Muscle of leg (tissue), 16 donors: ENCODE measurements around the gene HHAT. TPM values are rescaled to one million over a fixed set of nuclear protein-coding genes. Genes with fewer than 3 reads are reported as not detected.

Experiments used
- DNase-seq: peaks from one replicate; pipeline ENCODE4 v3.0.0; 2013
- H3K27ac ChIP-seq: one replicate; pipeline ENCODE4 v1.5.1; 2013; ENCODE audit warnings: mild to moderate bottlenecking, low read length, control low read depth
- H3K27me3 ChIP-seq: one replicate; pipeline ENCODE4 v1.6.1; 2013; ENCODE audit warnings: low read length; ENCODE audit not compliant: control insufficient read depth, insufficient read depth
- H3K36me3 ChIP-seq: one replicate; pipeline ENCODE4 v1.6.1; 2013; ENCODE audit warnings: low read length; ENCODE audit not compliant: control insufficient read depth, insufficient read depth
- H3K4me1 ChIP-seq: one replicate; pipeline ENCODE4 v1.6.1; 2013; ENCODE audit warnings: low read length; ENCODE audit not compliant: control insufficient read depth, insufficient read depth
- H3K4me3 ChIP-seq: one replicate; pipeline ENCODE4 v1.5.1; 2013; ENCODE audit warnings: low read length, control low read depth
- H3K9me3 ChIP-seq: replicated peaks from 2 replicates; pipeline ENCODE4 v1.6.1; 2013; ENCODE audit warnings: low read depth, low read length; ENCODE audit not compliant: control insufficient read depth
- WGBS: methylation state at CpG from one replicate; pipeline ENCODE4 v1.1.5; 2013; ENCODE audit warnings: missing lambda C conversion rate; ENCODE audit not compliant: insufficient coverage; 5-methylcytosine and 5-hydroxymethylcytosine counted together
- long read RNA-seq, 11 donors: transcript quantifications; one replicate each; lab custom pipeline, GENCODE V29; 2026
- polyA plus RNA-seq, 8 donors: library from polyadenylated mRNA; unstranded; fragments of 120-200 nt; gene quantifications; one replicate each; pipeline versions ENCODE4 v1.2.1 to v1.2.3, GENCODE V29; 2013; ENCODE audit warnings: inconsistent platforms in 1 of 8, low replicate concordance in 1 of 8; ENCODE audit not compliant: insufficient read length in 8 of 8, insufficient read depth in 1 of 8
- total RNA-seq: library from RNA; stranded (reverse); fragments of 120-200 nt; gene quantifications from one replicate; pipeline ENCODE4 v1.2.4, GENCODE V29; 2013

HHAT gene
- 4.4 TPM for total RNA-seq
- polyA plus RNA-seq, result 1 to 10 TPM; 3.8 to 6.6 (median 5.0) TPM
- long read RNA-seq, donor 1, result 0 reads
- long read RNA-seq, donor 2, result 0 reads
- long read RNA-seq, donor 3, partial matches to known transcripts, result 0 of 1 reads
- long read RNA-seq, donor 3, other reads (novel, unspliced or antisense), result 0 of 1 reads
- long read RNA-seq, donor 4, result 0 reads
- long read RNA-seq, donor 5, result 0 reads
- long read RNA-seq, donor 6, result 0 reads
- long read RNA-seq, donor 7, result 0 reads
- long read RNA-seq, donor 8, partial matches to known transcripts, result 0 of 1 reads
- long read RNA-seq, donor 8, other reads (novel, unspliced or antisense), result 0 of 1 reads
- long read RNA-seq, donor 9, result 0 reads
- long read RNA-seq, donor 10, partial matches to known transcripts, result 0 of 1 reads
- long read RNA-seq, donor 10, other reads (novel, unspliced or antisense), result 0 of 1 reads
- long read RNA-seq, donor 11, partial matches to known transcripts, result 0 of 1 reads
- long read RNA-seq, donor 11, other reads (novel, unspliced or antisense), result 0 of 1 reads

- H3K4me1 ChIP-seq, result peaks cover 7% of the 10 kb centered on the region
- H3K27ac ChIP-seq, result peak within 1 kb of the TSS; percentile 95
- no peaks in the 10 kb centered on the region for H3K27me3 ChIP-seq
- whole genome bisulfite sequencing, result under 1% methylated on average over 81 of the region's 89 CpGs
- peak; percentile 90 for DNase-seq
- no peaks in the 10 kb centered on the region for H3K36me3 ChIP-seq
- peak within 1 kb of the TSS; percentile 90 for H3K4me3 ChIP-seq
- H3K9me3 ChIP-seq, result peaks cover 3% of the 10 kb centered on the region
Measured at GRCh38 chr1:210328746-210329503, at the start of gene HHAT. HHAT (plus strand) TSS chr1:210328902; CDS start chr1:210348976, 20,074 bp downstream.

- Histone ChIP-seq H3K36me3 (no peaks in the 10 kb centered on the region), H3K27me3 (no peaks in the 10 kb centered on the region), H3K4me1 (no peaks in the 10 kb centered on the region), H3K4me3 (no peak overlapping the region), H3K9me3 (peaks cover 21% of the 10 kb centered on the region), H3K27ac (no peak overlapping the region)
- DNase-seq, result no peak
- 20% methylated on average over 1 of the region's 5 CpGs for WGBS
Measured at GRCh38 chr1:210280221-210280620, 48.5 kb upstream of the HHAT start.

- Histone ChIP-seq H3K36me3 (no peaks in the 10 kb centered on the region), H3K27me3 (peaks cover 5% of the 10 kb centered on the region), H3K27ac (no peak overlapping the region), H3K4me3 (no peak overlapping the region), H3K9me3 (no peaks in the 10 kb centered on the region), H3K4me1 (peaks cover 22% of the 10 kb centered on the region)
- 94% methylated on average over 4 of the region's 4 CpGs for WGBS
- no peak for DNase-seq
Measured at GRCh38 chr1:210288116-210288515, 40.6 kb upstream of the HHAT start.

- 43% methylated on average over 1 of the region's 4 CpGs for WGBS
- H3K27ac ChIP-seq, result no peak overlapping the region
- no peak for DNase-seq
- H3K9me3 ChIP-seq, result no peaks in the 10 kb centered on the region
- H3K4me3 ChIP-seq, result no peak overlapping the region
- no peaks in the 10 kb centered on the region for H3K36me3 ChIP-seq
- H3K4me1 ChIP-seq, result peaks cover 33% of the 10 kb centered on the region
- peaks cover 5% of the 10 kb centered on the region for H3K27me3 ChIP-seq
Measured at GRCh38 chr1:210289248-210289647, 39.5 kb upstream of the HHAT start.

GRCh38 chr1:210291081-210291764 is 37.5 kb upstream of the HHAT start:
- Histone ChIP-seq H3K9me3 (no peaks in the 10 kb centered on the region), H3K27ac (peak overlapping the region; percentile 97), H3K4me3 (no peak overlapping the region), H3K4me1 (peaks cover 53% of the 10 kb centered on the region), H3K36me3 (no peaks in the 10 kb centered on the region), H3K27me3 (peaks cover 5% of the 10 kb centered on the region)
- peak; percentile 82 for DNase-seq
- WGBS, result 40% methylated on average over 1 of the region's 8 CpGs

- WGBS, result 0% methylated on average over 6 of the region's 9 CpGs
Measured at GRCh38 chr1:210291786-210292230, 36.9 kb upstream of the HHAT start.

GRCh38 chr1:210292231-210292871 is 36.4 kb upstream of the HHAT start:
- Histone ChIP-seq H3K27me3 (peaks cover 5% of the 10 kb centered on the region), H3K9me3 (no peaks in the 10 kb centered on the region), H3K36me3 (no peaks in the 10 kb centered on the region), H3K27ac (peak overlapping the region; percentile 97), H3K4me3 (peak overlapping the region; percentile 41), H3K4me1 (peaks cover 64% of the 10 kb centered on the region)
- WGBS, result under 1% methylated on average over 52 of the region's 56 CpGs
- DNase-seq, result peak; percentile 94

More at GRCh38 chr1:210291786-210292230, 36.9 kb upstream of the HHAT start:
- DNase-seq, result peak; percentile 97
- H3K4me1 ChIP-seq, result peaks cover 59% of the 10 kb centered on the region
- peaks cover 5% of the 10 kb centered on the region for H3K27me3 ChIP-seq
- H3K36me3 ChIP-seq, result no peaks in the 10 kb centered on the region
- peak overlapping the region; percentile 97 for H3K27ac ChIP-seq
- H3K9me3 ChIP-seq, result no peaks in the 10 kb centered on the region
- H3K4me3 ChIP-seq, result peak overlapping the region; percentile 41

GRCh38 chr1:210293171-210293607 is 35.5 kb upstream of the HHAT start:
- Histone ChIP-seq H3K27me3 (peaks cover 5% of the 10 kb centered on the region), H3K4me3 (peak overlapping the region; percentile 41), H3K27ac (peak overlapping the region; percentile 97), H3K4me1 (peaks cover 71% of the 10 kb centered on the region), H3K9me3 (no peaks in the 10 kb centered on the region), H3K36me3 (no peaks in the 10 kb centered on the region)
- WGBS, result 16% methylated on average over 2 of the region's 7 CpGs
- peak; percentile 97 for DNase-seq

GRCh38 chr1:210294999-210295745 is 33.5 kb upstream of the HHAT start:
- peak overlapping the region; percentile 95 for H3K27ac ChIP-seq
- H3K4me1 ChIP-seq, result peaks cover 80% of the 10 kb centered on the region
- DNase-seq, result peak; percentile 88

More at GRCh38 chr1:210294999-210295745, 33.5 kb upstream of the HHAT start:
- WGBS, result 8% methylated on average over 3 of the region's 10 CpGs
- Histone ChIP-seq H3K4me3 (no peak overlapping the region), H3K36me3 (no peaks in the 10 kb centered on the region), H3K27me3 (peaks cover 5% of the 10 kb centered on the region), H3K9me3 (no peaks in the 10 kb centered on the region)
